Spleen (tissue), 11 donors: ENCODE measurements around the gene TRAPPC12. TPM values are rescaled to one million over a fixed set of nuclear protein-coding genes. Genes with fewer than 3 reads are reported as not detected.
A peak's percentile ranks its signal among the peaks of the same experiment; 100 is the strongest.

ENCODE experiments used
- DNase-seq: peaks from one replicate; pipeline ENCODE4 v3.0.0-alpha.2; 2020
- H3K27ac ChIP-seq, 8 donors: fragments of 200-600 bp; sonication (generic) in 7 of 8; 1 replicate in 4 of 8; 2 replicates in 4 of 8; pipeline versions ENCODE4 v1.5.0 to v1.8.0; 2016 to 2021; ENCODE audit warnings: inconsistent platforms in 4 of 8, mild to moderate bottlenecking in 4 of 8, moderate library complexity in 1 of 8
- H3K27me3 ChIP-seq, 7 donors: fragments of 200-600 bp; sonication (generic) in 6 of 7; replicated peaks in 1 of 7; 1 replicate in 4 of 7; 2 replicates in 3 of 7; pipeline versions ENCODE4 v1.5.0 to v1.8.0; 2016 to 2021; ENCODE audit warnings: inconsistent platforms in 3 of 7, mild to moderate bottlenecking in 1 of 7
- H3K36me3 ChIP-seq, 6 donors: fragments of 200-600 bp; sonication (generic) in 5 of 6; 1 replicate in 4 of 6; 2 replicates in 2 of 6; pipeline versions ENCODE4 v1.5.0 to v1.8.0; 2016 to 2021; ENCODE audit warnings: inconsistent platforms in 2 of 6
- H3K4me1 ChIP-seq, 6 donors: fragments of 200-600 bp; sonication (generic) in 5 of 6; 1 replicate in 3 of 6; 2 replicates in 3 of 6; pipeline versions ENCODE4 v1.5.0 to v1.8.0; 2016 to 2021; ENCODE audit warnings: inconsistent platforms in 3 of 6
- H3K4me3 ChIP-seq, 8 donors: fragments of 200-600 bp; sonication (generic) in 7 of 8; 1 replicate in 4 of 8; 2 replicates in 4 of 8; pipeline versions ENCODE4 v1.5.0 to v1.8.0; 2016 to 2021; ENCODE audit warnings: inconsistent platforms in 4 of 8, mild to moderate bottlenecking in 4 of 8, moderate library complexity in 2 of 8
- H3K9me3 ChIP-seq, 8 donors: fragments of 200-600 bp; sonication (generic) in 7 of 8; 1 replicate in 4 of 8; 2 replicates in 4 of 8; pipeline versions ENCODE4 v1.5.0 to v1.8.0; 2016 to 2021; ENCODE audit warnings: inconsistent platforms in 4 of 8
- POLR2A ChIP-seq, 3 donors: fragments of 450-650 bp; IDR thresholded peaks; one replicate each; pipeline ENCODE4 v1.5.1; 2017; ENCODE audit warnings: antibody characterized with exemption in 3 of 3, mild to moderate bottlenecking in 1 of 3
- POLR2AphosphoS5 ChIP-seq, 3 donors: sonication (generic); formaldehyde crosslinking; IDR thresholded peaks; one replicate each; pipeline ENCODE4 v1.5.1; 2017; ENCODE audit warnings: antibody characterized with exemption in 3 of 3
- WGBS, 5 donors: extraction: QIAGEN DNeasy Blood & Tissue Kit in 3 of 5; methylation state at CpG; one replicate each; pipeline versions ENCODE4 v1.1.5 to v1.1.7; 2013 to 2018; 5-methylcytosine and 5-hydroxymethylcytosine counted together
- intact Hi-C: fragments of 100-400 bp; cut with DNase I; formaldehyde crosslinking; loops from one replicate; pipeline ENCODE4 v1.15.0; 2023; ENCODE audit warnings: low total_unique reads
- polyA plus RNA-seq, 3 donors: library from polyadenylated mRNA; stranded (reverse); fragments of 200-250 nt; gene quantifications; one replicate each; pipeline ENCODE4 v1.2.1, GENCODE V29; 2013
- total RNA-seq, 7 donors: library from RNA; depleted of rRNA in 3 of 7; stranded (reverse); fragments of >200 nt in 3 of 7; fragmentation: NEBNext Ultra II Directional in 4 of 7; extraction: Animal tissue kit (Norgen Biotek cat#: 25700) in 4 of 7; gene quantifications; one replicate each; pipeline versions ENCODE4 v1.1.0 to v1.2.1, GENCODE V29; 2016 to 2021
- TF ChIP-seq, protein P1 (sequence below), 11 experiments: fragments of 200-600 bp in 7 of 11; fragments of 450-650 bp in 4 of 11; sonication (generic) in 4 of 11; IDR thresholded peaks in 8 of 11; conservative IDR thresholded peaks in 3 of 11; 1 replicate in 7 of 11; 2 replicates in 4 of 11; pipeline versions ENCODE4 v1.4.0 to v1.8.0; 2016 to 2021; ENCODE audit warnings: antibody characterized with exemption in 11 of 11, inconsistent platforms in 4 of 11, mild to moderate bottlenecking in 1 of 11
- donor health status: healthy with polysubstance abuse.
- donor health status: DM: no; HTN: no; CAD: no; lungs with moderate emphysema.
- donor health status: DM: no; HTN: no; CAD: no.
- donor health status: Bipolar disorder and iron deficiency.
- donor health status: healthy.
- donor health status: DM: no; HTN: no; CAD: no.
- donor health status: DM: yes; HTN: yes; CAD: no.

The TRAPPC12 gene
- total and polyA plus RNA-seq, 10 donors = 70.2 to 132 (median 97.1) TPM

- TF ChIP-seq, protein P1, sequence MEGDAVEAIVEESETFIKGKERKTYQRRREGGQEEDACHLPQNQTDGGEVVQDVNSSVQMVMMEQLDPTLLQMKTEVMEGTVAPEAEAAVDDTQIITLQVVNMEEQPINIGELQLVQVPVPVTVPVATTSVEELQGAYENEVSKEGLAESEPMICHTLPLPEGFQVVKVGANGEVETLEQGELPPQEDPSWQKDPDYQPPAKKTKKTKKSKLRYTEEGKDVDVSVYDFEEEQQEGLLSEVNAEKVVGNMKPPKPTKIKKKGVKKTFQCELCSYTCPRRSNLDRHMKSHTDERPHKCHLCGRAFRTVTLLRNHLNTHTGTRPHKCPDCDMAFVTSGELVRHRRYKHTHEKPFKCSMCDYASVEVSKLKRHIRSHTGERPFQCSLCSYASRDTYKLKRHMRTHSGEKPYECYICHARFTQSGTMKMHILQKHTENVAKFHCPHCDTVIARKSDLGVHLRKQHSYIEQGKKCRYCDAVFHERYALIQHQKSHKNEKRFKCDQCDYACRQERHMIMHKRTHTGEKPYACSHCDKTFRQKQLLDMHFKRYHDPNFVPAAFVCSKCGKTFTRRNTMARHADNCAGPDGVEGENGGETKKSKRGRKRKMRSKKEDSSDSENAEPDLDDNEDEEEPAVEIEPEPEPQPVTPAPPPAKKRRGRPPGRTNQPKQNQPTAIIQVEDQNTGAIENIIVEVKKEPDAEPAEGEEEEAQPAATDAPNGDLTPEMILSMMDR (IDR thresholded peaks at IDR 0.05 in 8 of 11, conservative IDR thresholded peaks at IDR 0.05 in 3 of 11) = no peak
- TF ChIP-seq POLR2A (IDR thresholded peaks at IDR 0.05) (no peak), POLR2AphosphoS5 (IDR thresholded peaks at IDR 0.05) (no peak)
- Histone ChIP-seq H3K4me1 (no peaks in the 10 kb centered on the region), H3K27me3 (no peaks in the 10 kb centered on the region), H3K27ac (no peak overlapping the region), H3K4me3 (no peak overlapping the region), H3K9me3 (no peaks in the 10 kb centered on the region), H3K36me3 (peaks cover 0 to 100% (median 64%) of the 10 kb centered on the region in 6 donors)
- 86 to 92% (median 91%) methylated on average over 10 of the region's 10 CpGs for WGBS, 5 donors
- peak; percentile 56 for DNase-seq
- intact Hi-C loops = no loop called here
Observed at GRCh38 chr2:3472966-3473365, 93.5 kb downstream of the TRAPPC12 start.

DNA sequence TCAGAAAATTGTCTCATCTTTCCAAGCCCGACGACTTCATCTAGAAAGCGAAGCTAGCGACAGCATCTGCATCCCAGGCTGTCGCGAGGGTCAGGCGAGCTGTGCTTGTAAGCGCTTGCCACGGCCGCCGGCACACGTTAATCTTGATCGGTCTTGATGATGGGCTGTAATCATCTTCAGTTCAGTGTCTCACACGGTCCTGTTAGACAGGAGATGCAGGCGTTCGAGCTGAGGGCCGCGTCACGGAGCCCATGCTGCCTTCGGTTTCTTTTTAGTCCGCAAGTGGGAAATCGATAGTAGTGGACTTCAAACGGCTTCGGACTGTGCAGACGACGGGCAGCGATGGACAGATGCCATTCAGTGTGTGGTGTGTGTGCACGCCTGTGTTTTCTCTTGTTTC lies 96.3 kb downstream of the TRAPPC12 start:
- Histone ChIP-seq H3K27ac (no peak overlapping the region), H3K27me3 (no peaks in the 10 kb centered on the region), H3K4me1 (peaks cover 0 to 5% (median 0%) of the 10 kb centered on the region in 6 donors), H3K9me3 (no peaks in the 10 kb centered on the region), H3K36me3 (peaks cover 0 to 99% (median 55%) of the 10 kb centered on the region in 6 donors), H3K4me3 (no peak overlapping the region)
- 91 to 97% (median 95%) methylated on average over 20 to 28 of the region's 28 CpGs for WGBS, 5 donors
- DNase-seq = peak; percentile 59
- TF ChIP-seq POLR2A (IDR thresholded peaks at IDR 0.05) (no peak), POLR2AphosphoS5 (IDR thresholded peaks at IDR 0.05) (no peak)
- TF ChIP-seq, protein P1 (IDR thresholded peaks at IDR 0.05 in 8 of 11, conservative IDR thresholded peaks at IDR 0.05 in 3 of 11) = no peak
- intact Hi-C loops = no loop called here

DNA sequence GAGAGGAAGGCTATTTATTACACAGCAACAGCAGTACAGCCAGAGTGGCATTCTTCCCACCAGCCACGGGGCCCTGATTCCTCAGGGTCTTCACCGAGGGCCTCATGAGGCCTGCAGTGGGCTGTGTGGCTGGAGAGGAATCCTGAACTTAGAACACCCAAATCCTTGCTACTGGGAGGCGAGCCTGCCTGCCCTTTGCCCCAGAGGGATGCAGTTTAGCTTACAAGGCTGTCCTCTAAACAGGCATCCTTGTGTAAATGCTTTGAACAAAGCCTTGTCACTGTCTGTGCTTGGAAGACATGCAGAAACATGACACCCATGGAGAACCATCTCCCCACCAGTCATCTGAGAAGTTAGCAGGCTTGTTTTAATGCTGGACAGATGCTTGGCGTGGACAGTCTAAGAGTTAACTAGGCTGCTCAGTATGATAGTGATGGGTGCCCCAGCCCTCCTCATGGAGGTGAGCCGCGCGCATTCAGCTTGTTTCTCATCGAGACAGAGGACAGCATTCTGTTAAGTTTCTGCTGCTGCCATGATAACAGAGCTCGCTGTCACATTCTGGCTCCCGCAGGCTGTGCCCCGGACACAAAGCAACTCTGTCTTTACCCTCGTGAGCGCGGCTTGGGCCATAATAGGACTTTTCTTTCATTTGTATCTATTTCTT lies 97.0 kb downstream of the TRAPPC12 start:
- no peak for TF ChIP-seq POLR2A (IDR thresholded peaks at IDR 0.05)
- TF ChIP-seq POLR2AphosphoS5 (IDR thresholded peaks at IDR 0.05) = no peak
- TF ChIP-seq, protein P1 (IDR thresholded peaks at IDR 0.05 in 8 of 11, conservative IDR thresholded peaks at IDR 0.05 in 3 of 11) = no peak
- Histone ChIP-seq H3K4me1 (peaks cover 0 to 5% (median 0%) of the 10 kb centered on the region in 6 donors), H3K36me3 (peaks cover 0 to 99% (median 48%) of the 10 kb centered on the region in 6 donors), H3K4me3 (no peak overlapping the region), H3K27me3 (no peaks in the 10 kb centered on the region), H3K9me3 (no peaks in the 10 kb centered on the region), H3K27ac (no peak overlapping the region)
- intact Hi-C loops = no loop called here
- DNase-seq = peak; percentile 32
- WGBS, 5 donors = 83 to 92% (median 87%) methylated on average over 14 of the region's 14 CpGs

DNA sequence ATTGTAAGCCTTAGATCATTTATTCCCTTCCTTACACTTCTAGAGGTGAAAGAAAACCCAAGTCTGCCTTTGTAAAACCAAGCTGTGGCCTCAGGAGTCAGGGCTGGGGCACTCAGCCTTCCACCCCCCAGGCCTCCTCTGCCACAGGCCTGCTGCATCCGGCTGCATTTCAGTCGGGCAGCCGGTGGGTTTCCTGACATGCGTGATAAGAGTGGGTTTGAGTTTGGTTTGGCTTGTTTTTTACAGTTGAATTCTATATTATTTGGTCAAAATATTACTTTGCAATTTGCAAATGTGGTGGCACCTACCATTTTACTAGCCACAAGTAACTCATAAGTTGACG lies 97.5 kb downstream of the TRAPPC12 start:
- WGBS, 5 donors = 53 to 82% (median 71%) methylated on average over 5 of the region's 5 CpGs
- no peak for DNase-seq
- H3K36me3 ChIP-seq = peaks cover 0 to 99% (median 44%) of the 10 kb centered on the region in 6 donors

More for the DNA sequence above, 97.5 kb downstream of the TRAPPC12 start:
- no peak overlapping the region for H3K4me3 ChIP-seq
- peaks cover 0 to 5% (median 0%) of the 10 kb centered on the region in 6 donors for H3K4me1 ChIP-seq
- H3K27me3 ChIP-seq = no peaks in the 10 kb centered on the region
- H3K27ac ChIP-seq = no peak overlapping the region
- TF ChIP-seq, protein P1 (IDR thresholded peaks at IDR 0.05 in 8 of 11, conservative IDR thresholded peaks at IDR 0.05 in 3 of 11) = no peak
- no peak for TF ChIP-seq POLR2AphosphoS5 (IDR thresholded peaks at IDR 0.05)
- TF ChIP-seq POLR2A (IDR thresholded peaks at IDR 0.05) = no peak
- intact Hi-C loops = no loop called here
- H3K9me3 ChIP-seq = no peaks in the 10 kb centered on the region
